MM.1S (cell line): ENCODE data around the gene ARV1.

Experiments
- DNase-seq: peaks from one replicate; pipeline ENCODE4 v3.0.0-alpha.2; 2015
- H2AFZ ChIP-seq: fragments of 300-600 bp; sonication (generic); 2 replicates; pipeline ENCODE4 v1.6.0; 2016; ENCODE audit warnings: antibody characterized with exemption, low read length
- H3F3A ChIP-seq: fragments of 300-600 bp; sonication (generic); 2 replicates; pipeline ENCODE4 v1.6.1; 2016; ENCODE audit warnings: mild to moderate bottlenecking, antibody characterized with exemption, low read length, moderate library complexity, mixed read lengths; ENCODE audit not compliant: insufficient read depth
- H3K27ac ChIP-seq: fragments of 300-600 bp; sonication (generic); 2 replicates; pipeline ENCODE4 v1.5.1; 2016; ENCODE audit warnings: mild to moderate bottlenecking, low read length
- H3K27me3 ChIP-seq: fragments of 300-600 bp; sonication (generic); replicated peaks from 2 replicates; pipeline ENCODE4 v1.6.0; 2016; ENCODE audit warnings: low read length; ENCODE audit not compliant: insufficient read depth
- H3K36me3 ChIP-seq: fragments of 300-600 bp; sonication (generic); replicated peaks from 2 replicates; pipeline ENCODE4 v1.6.1; 2016; ENCODE audit warnings: mild to moderate bottlenecking, low read length, mixed read lengths; ENCODE audit not compliant: insufficient read depth
- H3K4me1 ChIP-seq: fragments of 300-600 bp; sonication (generic); 2 replicates; pipeline ENCODE4 v1.6.1; 2016; ENCODE audit warnings: low read length, mixed read lengths
- H3K4me2 ChIP-seq: fragments of 300-600 bp; sonication (generic); 2 replicates; pipeline ENCODE4 v1.6.0; 2016; ENCODE audit warnings: low read depth, low read length
- H3K4me3 ChIP-seq: fragments of 300-600 bp; sonication (generic); 2 replicates; pipeline ENCODE4 v1.5.1; 2016; ENCODE audit warnings: low read length, mixed read lengths
- H3K79me2 ChIP-seq: fragments of 300-600 bp; sonication (generic); 2 replicates; pipeline ENCODE4 v1.6.1; 2016; ENCODE audit warnings: mixed run types, low read length, mixed read lengths
- H3K9ac ChIP-seq: fragments of 300-600 bp; sonication (generic); 2 replicates; pipeline ENCODE4 v1.6.1; 2016; ENCODE audit warnings: low read length, mixed read lengths
- H3K9me2 ChIP-seq: fragments of 300-600 bp; sonication (generic); replicated peaks from 2 replicates; pipeline ENCODE4 v1.6.1; 2016; ENCODE audit warnings: mild to moderate bottlenecking, low read length, mixed read lengths; ENCODE audit not compliant: insufficient read depth
- H3K9me3 ChIP-seq: fragments of 300-600 bp; sonication (generic); replicated peaks from 2 replicates; pipeline ENCODE4 v1.6.1; 2016; ENCODE audit warnings: mild to moderate bottlenecking, low read length, mixed read lengths; ENCODE audit not compliant: insufficient read depth
- H4K20me1 ChIP-seq: fragments of 300-600 bp; sonication (generic); 2 replicates; pipeline ENCODE4 v1.6.1; 2016; ENCODE audit warnings: mild to moderate bottlenecking, low read length, moderate library complexity, mixed read lengths; ENCODE audit not compliant: insufficient read depth
- EZH2 ChIP-seq: fragments of 300-600 bp; sonication (generic); optimal IDR thresholded peaks from 2 replicates; pipeline ENCODE3; 2017; ENCODE audit warnings: low read depth, mild to moderate bottlenecking, antibody characterized with exemption, low read length, mixed read lengths
- EZH2phosphoT487 ChIP-seq: fragments of 300-600 bp; sonication (generic); IDR thresholded peaks from 2 replicates; pipeline ENCODE4 v1.6.1; 2018; ENCODE audit warnings: antibody characterized with exemption, low read length
- TF ChIP-seq, protein P1 (sequence below): fragments of 300-600 bp; sonication (generic); IDR thresholded peaks from 2 replicates; pipeline ENCODE4 v1.5.1; 2016; ENCODE audit warnings: antibody characterized with exemption, low read length, mixed read lengths

The ARV1 gene

DNA sequence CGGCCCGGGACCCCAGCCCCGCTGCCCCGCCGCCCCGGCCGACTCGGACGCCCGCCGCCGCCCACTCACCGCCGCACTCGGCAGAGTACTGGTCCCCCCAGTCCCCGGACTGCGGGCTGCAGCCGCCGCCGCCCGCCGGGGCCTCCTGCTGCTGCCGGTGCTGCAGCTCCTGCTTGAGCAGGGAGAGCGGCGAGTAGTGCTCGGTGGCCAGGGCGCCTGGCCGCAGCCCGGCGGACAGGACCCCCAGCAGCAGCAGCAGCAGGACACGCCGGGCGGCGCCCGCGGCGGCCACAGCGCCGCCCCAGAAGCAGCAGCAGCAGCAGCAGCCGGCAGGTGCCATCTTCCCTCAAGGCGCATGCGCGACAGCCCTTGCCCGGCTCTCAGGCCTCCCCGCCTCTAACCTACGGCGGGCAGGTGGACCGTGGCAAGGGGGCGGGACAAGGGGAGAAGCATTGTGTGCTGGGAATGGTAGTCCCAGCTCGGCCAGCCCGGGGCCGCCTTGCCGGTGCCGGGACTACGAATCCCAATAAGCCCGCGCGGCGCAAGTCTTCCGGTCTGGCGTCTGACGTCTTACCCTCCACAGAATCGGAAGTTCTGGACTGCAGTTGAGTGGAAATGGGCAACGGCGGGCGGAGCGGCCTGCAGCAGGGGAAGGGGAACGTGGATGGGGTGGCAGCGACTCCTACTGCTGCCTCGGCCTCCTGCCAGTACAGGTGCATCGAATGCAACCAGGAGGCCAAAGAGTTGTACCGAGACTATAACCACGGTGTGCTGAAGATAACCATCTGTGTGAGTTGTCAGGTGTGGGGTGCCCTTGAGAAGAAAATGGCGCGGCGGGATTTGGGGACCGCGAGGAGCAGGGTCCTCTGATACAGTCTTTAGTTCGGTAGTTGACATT is at the start of gene ARV1, which contains the start of gene TTC13:
ARV1 (plus strand) TSS at position 604 of the 898 bp plus-strand sequence; CDS start at position 616, 12 bp downstream.
TTC13 (minus strand) TSS at position 371 of the 898 bp plus-strand sequence; CDS start at position 340, 31 bp downstream.
- DNase-seq: peak; percentile 100
- peaks cover 11% of the 10 kb centered on the region for H3K4me1 ChIP-seq
- no peak for TF ChIP-seq EZH2phosphoT487
- TF ChIP-seq, protein P1, sequence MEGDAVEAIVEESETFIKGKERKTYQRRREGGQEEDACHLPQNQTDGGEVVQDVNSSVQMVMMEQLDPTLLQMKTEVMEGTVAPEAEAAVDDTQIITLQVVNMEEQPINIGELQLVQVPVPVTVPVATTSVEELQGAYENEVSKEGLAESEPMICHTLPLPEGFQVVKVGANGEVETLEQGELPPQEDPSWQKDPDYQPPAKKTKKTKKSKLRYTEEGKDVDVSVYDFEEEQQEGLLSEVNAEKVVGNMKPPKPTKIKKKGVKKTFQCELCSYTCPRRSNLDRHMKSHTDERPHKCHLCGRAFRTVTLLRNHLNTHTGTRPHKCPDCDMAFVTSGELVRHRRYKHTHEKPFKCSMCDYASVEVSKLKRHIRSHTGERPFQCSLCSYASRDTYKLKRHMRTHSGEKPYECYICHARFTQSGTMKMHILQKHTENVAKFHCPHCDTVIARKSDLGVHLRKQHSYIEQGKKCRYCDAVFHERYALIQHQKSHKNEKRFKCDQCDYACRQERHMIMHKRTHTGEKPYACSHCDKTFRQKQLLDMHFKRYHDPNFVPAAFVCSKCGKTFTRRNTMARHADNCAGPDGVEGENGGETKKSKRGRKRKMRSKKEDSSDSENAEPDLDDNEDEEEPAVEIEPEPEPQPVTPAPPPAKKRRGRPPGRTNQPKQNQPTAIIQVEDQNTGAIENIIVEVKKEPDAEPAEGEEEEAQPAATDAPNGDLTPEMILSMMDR: peak; percentile 69
- no peak for TF ChIP-seq EZH2
- H3K79me2 ChIP-seq: peaks cover 78% of the 10 kb centered on the region
- peak within 1 kb of the TSS; percentile 68 for H2AFZ ChIP-seq
- H3K27me3 ChIP-seq: no peaks in the 10 kb centered on the region
- H3K9me2 ChIP-seq: no peaks in the 10 kb centered on the region
- peak within 1 kb of the TSS; percentile 75 for H3K9ac ChIP-seq
- H3K4me3 ChIP-seq: peak within 1 kb of the TSS; percentile 83
- H3F3A ChIP-seq: peaks cover 17% of the 10 kb centered on the region
- no peaks in the 10 kb centered on the region for H3K9me3 ChIP-seq
- peak within 1 kb of the TSS; percentile 78 for H3K4me2 ChIP-seq
- H3K27ac ChIP-seq: peak within 1 kb of the TSS; percentile 55; the same call in 1 of the 2 replicates
- no peaks in the 10 kb centered on the region; the same call in 1 of the 2 replicates for H3K36me3 ChIP-seq
- H4K20me1 ChIP-seq: no peaks in the 10 kb centered on the region

DNA sequence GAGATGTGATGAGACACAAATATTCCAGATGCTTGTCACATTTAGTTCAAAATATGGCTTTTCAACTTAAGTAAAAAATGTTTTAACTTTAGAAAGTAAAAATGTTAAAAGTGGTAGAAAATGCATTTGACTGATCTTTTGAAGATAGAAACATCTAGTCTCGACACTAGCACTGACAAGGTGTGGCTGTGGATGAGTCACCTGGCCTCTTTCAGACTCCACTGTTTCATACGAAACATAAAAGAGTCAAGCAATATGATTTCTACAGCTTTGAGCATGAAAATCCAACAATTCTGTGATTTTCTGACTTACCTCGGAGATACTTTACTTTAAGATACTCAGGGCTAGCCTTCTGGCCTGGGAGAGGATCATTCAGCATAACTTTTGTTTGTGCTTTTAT is 47.9 kb upstream of the ARV1 start:
- no peak for TF ChIP-seq EZH2
- no peak for TF ChIP-seq EZH2phosphoT487
- TF ChIP-seq, protein P1: no peak
- H3K27me3 ChIP-seq: no peaks in the 10 kb centered on the region
- no peak overlapping the region for H3K4me2 ChIP-seq
- H2AFZ ChIP-seq: no peak overlapping the region
- H3K27ac ChIP-seq: no peak overlapping the region
- H3K79me2 ChIP-seq: no peaks in the 10 kb centered on the region
- no peaks in the 10 kb centered on the region for H4K20me1 ChIP-seq
- no peaks in the 10 kb centered on the region; the same call in 1 of the 2 replicates for H3K36me3 ChIP-seq
- no peak overlapping the region for H3K4me3 ChIP-seq
- H3K9ac ChIP-seq: no peak overlapping the region
- H3K9me2 ChIP-seq: no peaks in the 10 kb centered on the region
- DNase-seq: no peak
- H3K9me3 ChIP-seq: no peaks in the 10 kb centered on the region
- H3F3A ChIP-seq: no peaks in the 10 kb centered on the region
- no peaks in the 10 kb centered on the region for H3K4me1 ChIP-seq

DNA sequence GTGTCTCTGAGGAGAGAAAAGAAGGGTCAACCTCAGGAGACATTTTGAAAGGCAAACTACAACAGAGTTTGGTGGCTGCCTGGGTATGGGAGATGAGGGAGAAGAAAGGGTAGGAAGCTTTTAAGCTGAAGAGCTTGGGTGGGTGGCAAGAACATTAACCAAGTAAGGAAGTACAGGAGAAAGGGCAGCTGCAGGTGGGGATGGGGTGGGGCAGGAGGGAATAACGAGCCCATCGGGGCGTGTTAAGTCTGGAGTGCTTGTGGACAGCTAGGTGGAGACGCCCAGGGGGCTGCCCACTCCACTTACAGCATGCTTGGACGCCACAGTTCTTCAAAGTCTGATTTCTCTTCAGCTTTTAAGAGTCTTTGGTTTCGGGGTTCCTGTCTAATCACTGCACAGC is 43.0 kb upstream of the ARV1 start:
- no peaks in the 10 kb centered on the region for H3K9me3 ChIP-seq
- no peaks in the 10 kb centered on the region for H3F3A ChIP-seq
- H3K9me2 ChIP-seq: no peaks in the 10 kb centered on the region
- H3K4me3 ChIP-seq: no peak overlapping the region
- no peak overlapping the region for H2AFZ ChIP-seq
- H3K36me3 ChIP-seq: no peaks in the 10 kb centered on the region; the same call in 1 of the 2 replicates
- H3K27ac ChIP-seq: no peak overlapping the region
- DNase-seq: no peak
- H3K27me3 ChIP-seq: no peaks in the 10 kb centered on the region
- H3K4me1 ChIP-seq: no peaks in the 10 kb centered on the region
- H3K4me2 ChIP-seq: no peak overlapping the region
- TF ChIP-seq, protein P1: no peak
- no peak for TF ChIP-seq EZH2phosphoT487
- no peak for TF ChIP-seq EZH2
- no peaks in the 10 kb centered on the region for H4K20me1 ChIP-seq
- no peaks in the 10 kb centered on the region for H3K79me2 ChIP-seq
- no peak overlapping the region for H3K9ac ChIP-seq
